K562 (cell line): ENCODE data around the gene MRPL10. TPM values are rescaled to one million over a fixed set of nuclear protein-coding genes. Genes with fewer than 3 reads are reported as not detected.
A peak's percentile ranks its signal among the peaks of the same experiment; 100 is the strongest.

Source experiments
- ATAC-seq: fragments of 200-7000 bp; cut with Tn5 transposase; 3 replicates; pipeline ENCODE4 v1.9.1; 2020; ENCODE audit warnings: moderate library complexity
- BruUV-seq: library from RNA; stranded (reverse); fragments of 400-500 nt; replicated peaks from 2 replicates; lab custom pipeline; 2021; lab: Mats Ljungman, UMichigan
- CTCF ChIA-PET: fragments of 300-600 bp; formaldehyde crosslinking; extraction: SDS; loops from one replicate; lab custom pipeline; 2021; ENCODE audit warnings: low intra/inter-chr PET ratio; lab: Yijun Ruan, JAX
- POLR2A ChIA-PET: fragments of 300-600, 350-650 bp; sonication (Branson Sonifier 250); formaldehyde crosslinking; extraction: SDS; loops from one replicate; lab custom pipeline; 2021; ENCODE audit warnings: antibody characterized with exemption, inconsistent platforms; lab: Yijun Ruan, JAX
- DNase-seq, 4 experiments: peaks; one replicate each; pipeline versions ENCODE4 v3.0.0 to v3.0.0-alpha.2; 2011 to 2018; ENCODE audit warnings: low spot score in 3 of 4, mixed read lengths in 3 of 4; ENCODE audit errors: extremely low read depth in 1 of 4
- FAIRE-seq: peaks from 2 replicates; lab custom pipeline; 2011; peaks lifted over from hg19 to GRCh38; lab: Jason Lieb, UNC
- H2AFZ ChIP-seq: 2 replicates; pipeline ENCODE4 v1.6.0; 2011; ENCODE audit warnings: low read depth, low read length, control low read depth, inconsistent platforms
- H3K27ac ChIP-seq: fragments of 200-600 bp; 3 replicates; pipeline ENCODE4 v1.8.0; 2011; ENCODE audit warnings: low read depth, mild to moderate bottlenecking, control low read depth, inconsistent platforms, low read length, moderate library complexity, mixed read lengths; ENCODE audit errors: extremely low read depth
- H3K27me3 ChIP-seq, 2 experiments: fragments of 300-600 bp in 1 of 2; 2 replicates in 1 of 2; 3 replicates in 1 of 2; pipeline versions ENCODE4 v1.6.0 to v1.8.0; 2011; ENCODE audit warnings: inconsistent platforms in 2 of 2, low read length in 2 of 2, mild to moderate bottlenecking in 1 of 2, mixed read lengths in 1 of 2, moderate library complexity in 1 of 2; ENCODE audit not compliant: control insufficient read depth in 2 of 2, insufficient read depth in 2 of 2
- H3K36me3 ChIP-seq: fragments of 300-600 bp; 3 replicates; pipeline ENCODE4 v1.8.0; 2011; ENCODE audit warnings: mild to moderate bottlenecking, low read length, inconsistent platforms; ENCODE audit not compliant: control insufficient read depth, insufficient read depth
- H3K4me1 ChIP-seq, 2 experiments: fragments of 200-600 bp in 1 of 2; replicated peaks in 1 of 2; 2 replicates in 1 of 2; 3 replicates in 1 of 2; pipeline versions ENCODE4 v1.5.1 to v1.8.0; 2011; ENCODE audit warnings: inconsistent platforms in 2 of 2, low read length in 2 of 2, mild to moderate bottlenecking in 1 of 2, mixed read lengths in 1 of 2, moderate library complexity in 1 of 2; ENCODE audit not compliant: control insufficient read depth in 2 of 2, insufficient read depth in 2 of 2
- H3K4me2 ChIP-seq: 2 replicates; pipeline ENCODE4 v1.6.1; 2011; ENCODE audit warnings: low read length, control low read depth, inconsistent platforms, mixed read lengths; ENCODE audit not compliant: insufficient read depth
- H3K4me3 ChIP-seq: fragments of 200-600 bp; sonication (generic), shearing (Covaris generic); 2 replicates; pipeline ENCODE4 v1.5.1; 2016; ENCODE audit warnings: control low read depth, inconsistent platforms
- H3K79me2 ChIP-seq: fragments of 200-600 bp; 3 replicates; pipeline ENCODE4 v1.8.0; 2011; ENCODE audit warnings: low read length, inconsistent platforms; ENCODE audit not compliant: control insufficient read depth, insufficient read depth
- H3K9ac ChIP-seq, 2 experiments: 2 replicates each; pipeline versions ENCODE4 v1.6.0 to v1.6.1; 2011; ENCODE audit warnings: low read depth in 2 of 2, low read length in 2 of 2, control low read depth in 1 of 2, inconsistent platforms in 1 of 2, mild to moderate bottlenecking in 1 of 2, mixed read lengths in 1 of 2; ENCODE audit not compliant: insufficient read depth in 1 of 2
- H3K9me1 ChIP-seq: one replicate; pipeline ENCODE4 v1.6.0; 2011; ENCODE audit warnings: inconsistent platforms, mild to moderate bottlenecking, low read length, moderate library complexity; ENCODE audit not compliant: control insufficient read depth, insufficient read depth
- H3K9me3 ChIP-seq: replicated peaks from 2 replicates; pipeline ENCODE4 v1.5.1; 2011; ENCODE audit warnings: low read depth, low read length, inconsistent platforms; ENCODE audit not compliant: control insufficient read depth, insufficient read depth
- H4K20me1 ChIP-seq: replicated peaks from 2 replicates; pipeline ENCODE4 v1.6.1; 2011; ENCODE audit warnings: low read length, inconsistent platforms, mixed read lengths; ENCODE audit not compliant: control insufficient read depth, insufficient read depth
- ESRRA ChIP-seq: fragments of 450-650 bp; IDR thresholded peaks from 2 replicates; pipeline ENCODE4 v1.6.1; 2014; ENCODE audit warnings: low read depth, mild to moderate bottlenecking, moderate library complexity, borderline replicate concordance
- FOXA3 ChIP-seq, 2 experiments: fragments of 450-650 bp in 1 of 2; sonication (generic) in 1 of 2; formaldehyde crosslinking; IDR thresholded peaks in 1 of 2; conservative IDR thresholded peaks in 1 of 2; 2 replicates each; pipeline versions ENCODE4 v1.4.0 to v1.8.0; 2020 to 2022; ENCODE audit warnings: mild to moderate bottlenecking in 2 of 2, missing genetic modification reagents in 1 of 2
- NCOA6 ChIP-seq: fragments of 450-650 bp; IDR thresholded peaks from 2 replicates; pipeline ENCODE4 v1.6.1; 2017; ENCODE audit warnings: mild to moderate bottlenecking
- ZNF263 ChIP-seq: sonication (generic); formaldehyde crosslinking; IDR thresholded peaks from 2 replicates; pipeline ENCODE4 v1.8.0; 2022; ENCODE audit warnings: mild to moderate bottlenecking, missing genetic modification reagents, borderline replicate concordance
- WGBS: fragments of 100-300 bp; shearing (Covaris generic); methylation state at CpG from one replicate; pipeline ENCODE4 v1.1.6; 2016; ENCODE audit warnings: low coverage, mixed read lengths; ENCODE audit not compliant: insufficient coverage; ENCODE audit errors: missing lambda C conversion rate; 5-methylcytosine and 5-hydroxymethylcytosine counted together
- in situ Hi-C: fragments of 300-500 bp; cut with MboI; formaldehyde crosslinking; loops from 4 replicates; pipeline ENCODE4 v1.15.0; 2018; ENCODE audit warnings: inconsistent platforms, mixed read lengths
- intact Hi-C: fragments of 100-400 bp; cut with micrococcal nuclease; formaldehyde crosslinking; loops from 2 replicates; pipeline ENCODE4 v1.14.2; 2022
- polyA plus RNA-seq, 8 experiments: library from polyadenylated mRNA; depleted of rRNA in 4 of 8; stranded (reverse) in 5 of 8; unstranded in 3 of 8; fragments of >200 nt; fragmentation: Nextera tagmentation in 2 of 8; fragmentation: Illumina TruSeq in 1 of 8; extraction: Ambion mirVana in 2 of 8; extraction: Trizol in 1 of 8; gene quantifications; 2 replicates each; pipeline versions ENCODE4 v1.2.1 to v1.2.3, GENCODE V29; 2011 to 2014; ENCODE audit warnings: inconsistent platforms in 1 of 8, missing spikeins in 1 of 8
- total RNA-seq, 7 experiments: library from RNA; depleted of rRNA in 6 of 7; stranded (reverse); fragments of >200 nt in 6 of 7; fragmentation: Illumina TruSeq in 2 of 7; extraction: Trizol in 2 of 7; gene quantifications; 2 replicates each; pipeline versions ENCODE4 v1.2.1 to v1.2.3, GENCODE V29; 2011 to 2021; ENCODE audit warnings: low replicate concordance in 1 of 7
- TF ChIP-seq, protein P1 (sequence below): fragments of 250-450 bp; sonication (Bioruptor Pico); IDR thresholded peaks from 2 replicates; pipeline ENCODE4 v1.5.1; 2021; ENCODE audit warnings: mild to moderate bottlenecking

MRPL10 gene
- total and polyA plus RNA-seq, 9 of the 15 experiments (the other 6 are each of a cell fraction or from before 2014, with no cell fraction given): 27.8 to 105 (median 67.3) TPM

DNA sequence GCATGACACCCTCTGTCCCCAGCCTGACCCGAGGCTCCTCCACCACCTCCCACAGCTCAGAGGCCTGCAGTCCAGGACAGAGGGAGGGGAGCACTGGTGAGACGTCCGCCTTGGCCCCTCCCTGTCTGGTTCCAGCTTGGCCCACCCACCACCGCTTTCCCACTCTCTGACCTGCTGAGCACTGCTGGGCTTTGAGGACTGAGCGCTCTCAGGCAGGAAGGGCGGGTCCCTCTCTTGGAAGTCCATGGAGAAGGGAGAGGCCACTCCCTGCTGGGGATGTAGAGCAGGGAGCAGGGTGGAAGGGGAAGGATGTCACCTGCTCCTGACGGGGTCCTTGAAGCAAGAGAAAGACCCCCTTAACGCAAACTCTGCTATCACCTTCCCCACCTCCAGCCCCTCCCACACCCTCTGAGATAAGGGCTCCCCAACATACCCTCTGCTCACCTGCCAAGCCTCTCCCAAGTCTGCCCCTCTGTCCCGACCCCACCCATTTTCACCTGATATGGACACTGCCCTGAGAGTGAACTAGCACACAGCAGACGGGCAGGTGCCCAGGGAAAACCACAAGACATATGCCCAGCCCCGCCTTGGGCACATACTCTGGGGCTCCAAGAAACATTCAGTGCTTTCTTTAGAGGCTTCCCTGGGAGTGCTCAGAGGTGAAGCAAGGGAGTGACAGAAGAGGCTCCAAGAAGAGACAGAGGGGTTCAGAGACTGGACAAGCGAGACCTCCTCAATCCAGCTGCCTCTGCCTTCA, 11.1 kb downstream of the MRPL10 start:
- Histone ChIP-seq H3K9ac (peak overlapping the region in 1 of 2 experiments; percentile 90; a peak in 2 of 4 replicates), H3K4me1 (peaks cover 13 to 30% of the 10 kb centered on the region in 2 experiments), H3K79me2 (peaks cover 9% of the 10 kb centered on the region), H3K27me3 (no peaks in the 10 kb centered on the region), H3K27ac (peak overlapping the region; percentile 76; the same call in 2 of the 3 replicates), H2AFZ (no peak overlapping the region), H3K36me3 (peaks cover 51% of the 10 kb centered on the region; the same call in 2 of the 3 replicates), H3K4me3 (peak overlapping the region; percentile 79), H3K4me2 (peak overlapping the region; percentile 97), H4K20me1 (no peaks in the 10 kb centered on the region), H3K9me3 (no peaks in the 10 kb centered on the region), H3K9me1 (no peaks in the 10 kb centered on the region)
- in situ Hi-C loops (no loop called here), intact Hi-C loops (no loop called here)
- 18% methylated on average over 12 of the region's 12 CpGs for WGBS
- TF ChIP-seq FOXA3 (CRISPR knock-in tag; conservative IDR thresholded peaks at IDR 0.05 in 1 of 2, IDR thresholded peaks at IDR 0.05 in 1 of 2): 0 out of 4 replicates have a peak, but pooled peaks of 1 of the 2 experiments have one; percentile 32
- TF ChIP-seq ESRRA: peak; percentile 18; the same call in 1 of the 2 replicates
- no peak for TF ChIP-seq NCOA6
- TF ChIP-seq, protein P1, sequence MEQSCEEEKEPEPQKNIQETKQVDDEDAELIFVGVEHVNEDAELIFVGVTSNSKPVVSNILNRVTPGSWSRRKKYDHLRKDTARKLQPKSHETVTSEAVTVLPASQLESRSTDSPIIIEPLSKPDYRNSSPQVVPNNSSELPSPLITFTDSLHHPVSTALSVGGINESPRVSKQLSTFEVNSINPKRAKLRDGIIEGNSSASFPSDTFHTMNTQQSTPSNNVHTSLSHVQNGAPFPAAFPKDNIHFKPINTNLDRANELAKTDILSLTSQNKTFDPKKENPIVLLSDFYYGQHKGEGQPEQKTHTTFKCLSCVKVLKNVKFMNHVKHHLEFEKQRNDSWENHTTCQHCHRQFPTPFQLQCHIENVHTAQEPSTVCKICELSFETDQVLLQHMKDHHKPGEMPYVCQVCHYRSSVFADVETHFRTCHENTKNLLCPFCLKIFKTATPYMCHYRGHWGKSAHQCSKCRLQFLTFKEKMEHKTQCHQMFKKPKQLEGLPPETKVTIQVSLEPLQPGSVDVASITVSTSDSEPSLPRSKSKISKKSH (CRISPR knock-in tag): no peak
- TF ChIP-seq ZNF263 (CRISPR knock-in tag): peak; percentile 89
- no TSS peak for BruUV-seq
- FAIRE-seq: no peak
- ChIA-PET POLR2A (interaction anchor here (0.6 to 4.0 kb wide), 4 partner anchors 9 to 75 kb away, joined by 3 to 28 read pairs (median 4); partner anchors contain the start of genes LRRC46 and MRPL10), CTCF (no interaction called here)
- ATAC-seq: peak; percentile 37
- DNase-seq: peak; percentile 49 to 73 (median 68)
